ENCODE data around the gene EN2.

DNA sequence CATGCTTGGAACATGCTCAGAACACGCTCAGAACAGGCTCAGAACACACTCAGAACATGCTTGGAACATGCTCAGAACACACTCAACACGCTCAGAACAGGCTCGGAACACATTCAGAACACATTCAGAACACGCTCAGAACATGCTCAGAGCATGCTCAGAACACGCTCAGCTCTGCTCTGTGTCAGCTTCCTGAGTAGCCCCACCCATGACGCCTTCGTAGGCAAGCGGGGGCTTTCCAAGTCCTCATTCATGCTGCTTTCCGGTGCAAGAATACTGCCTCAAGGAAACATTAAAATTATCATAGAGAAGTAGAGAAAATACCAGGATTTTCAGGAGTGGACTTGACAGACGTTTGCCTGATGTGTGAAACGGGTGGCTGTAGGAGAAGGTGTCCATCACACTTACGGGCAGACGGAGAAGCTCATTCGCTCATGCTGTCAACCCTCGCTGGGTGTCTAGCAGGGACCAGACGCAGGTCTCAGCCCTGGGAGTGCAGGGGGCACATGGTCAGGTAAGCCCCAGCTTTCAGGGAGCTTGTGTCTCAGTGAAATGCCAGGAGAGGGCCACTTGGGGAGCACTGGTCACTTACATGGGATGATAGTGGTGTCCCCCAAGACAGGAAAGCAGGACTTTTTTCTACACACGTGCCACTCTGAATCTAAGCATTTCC, 24.7 kb downstream of the EN2 start:
- TF ChIP-seq, protein P1, sequence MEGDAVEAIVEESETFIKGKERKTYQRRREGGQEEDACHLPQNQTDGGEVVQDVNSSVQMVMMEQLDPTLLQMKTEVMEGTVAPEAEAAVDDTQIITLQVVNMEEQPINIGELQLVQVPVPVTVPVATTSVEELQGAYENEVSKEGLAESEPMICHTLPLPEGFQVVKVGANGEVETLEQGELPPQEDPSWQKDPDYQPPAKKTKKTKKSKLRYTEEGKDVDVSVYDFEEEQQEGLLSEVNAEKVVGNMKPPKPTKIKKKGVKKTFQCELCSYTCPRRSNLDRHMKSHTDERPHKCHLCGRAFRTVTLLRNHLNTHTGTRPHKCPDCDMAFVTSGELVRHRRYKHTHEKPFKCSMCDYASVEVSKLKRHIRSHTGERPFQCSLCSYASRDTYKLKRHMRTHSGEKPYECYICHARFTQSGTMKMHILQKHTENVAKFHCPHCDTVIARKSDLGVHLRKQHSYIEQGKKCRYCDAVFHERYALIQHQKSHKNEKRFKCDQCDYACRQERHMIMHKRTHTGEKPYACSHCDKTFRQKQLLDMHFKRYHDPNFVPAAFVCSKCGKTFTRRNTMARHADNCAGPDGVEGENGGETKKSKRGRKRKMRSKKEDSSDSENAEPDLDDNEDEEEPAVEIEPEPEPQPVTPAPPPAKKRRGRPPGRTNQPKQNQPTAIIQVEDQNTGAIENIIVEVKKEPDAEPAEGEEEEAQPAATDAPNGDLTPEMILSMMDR (IDR thresholded peaks at IDR 0.05), result no peak
- TF ChIP-seq EZH2 (IDR thresholded peaks at IDR 0.05; ENCODE audit: borderline replicate concordance, insufficient read depth, low read depth, low read length, poor library complexity, severe bottlenecking), result no peak
